EH (cell line): Measurements from ENCODE around the gene ACD.
A peak's percentile ranks its signal among the peaks of the same experiment; 100 is the strongest.

Experiments
- DNase-seq: peaks from one replicate; pipeline ENCODE4 v3.0.0-alpha.2; 2015; ENCODE audit warnings: low read depth

ACD gene

DNA sequence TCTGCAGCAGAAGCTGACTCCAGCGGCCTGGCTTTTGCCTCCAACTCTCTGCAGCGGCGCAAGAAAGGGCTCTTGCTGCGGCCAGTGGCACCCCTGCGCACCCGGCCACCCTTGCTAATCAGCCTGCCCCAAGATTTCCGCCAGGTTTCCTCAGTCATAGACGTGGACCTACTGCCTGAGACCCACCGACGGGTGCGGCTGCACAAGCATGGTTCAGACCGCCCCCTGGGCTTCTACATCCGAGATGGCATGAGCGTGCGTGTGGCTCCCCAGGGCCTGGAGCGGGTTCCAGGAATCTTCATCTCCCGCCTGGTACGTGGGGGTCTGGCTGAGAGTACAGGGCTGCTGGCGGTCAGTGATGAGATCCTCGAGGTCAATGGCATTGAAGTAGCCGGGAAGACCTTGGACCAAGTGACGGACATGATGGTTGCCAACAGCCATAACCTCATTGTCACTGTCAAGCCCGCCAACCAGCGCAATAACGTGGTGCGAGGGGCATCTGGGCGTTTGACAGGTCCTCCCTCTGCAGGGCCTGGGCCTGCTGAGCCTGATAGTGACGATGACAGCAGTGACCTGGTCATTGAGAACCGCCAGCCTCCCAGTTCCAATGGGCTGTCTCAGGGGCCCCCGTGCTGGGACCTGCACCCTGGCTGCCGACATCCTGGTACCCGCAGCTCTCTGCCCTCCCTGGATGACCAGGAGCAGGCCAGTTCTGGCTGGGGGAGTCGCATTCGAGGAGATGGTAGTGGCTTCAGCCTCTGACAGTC, 2.0 kb upstream of the ACD start:
- no peak for DNase-seq

GRCh38 chr16:67661101-67661761, 1.2 kb upstream of the ACD start:
- peak; percentile 64 for DNase-seq

DNA sequence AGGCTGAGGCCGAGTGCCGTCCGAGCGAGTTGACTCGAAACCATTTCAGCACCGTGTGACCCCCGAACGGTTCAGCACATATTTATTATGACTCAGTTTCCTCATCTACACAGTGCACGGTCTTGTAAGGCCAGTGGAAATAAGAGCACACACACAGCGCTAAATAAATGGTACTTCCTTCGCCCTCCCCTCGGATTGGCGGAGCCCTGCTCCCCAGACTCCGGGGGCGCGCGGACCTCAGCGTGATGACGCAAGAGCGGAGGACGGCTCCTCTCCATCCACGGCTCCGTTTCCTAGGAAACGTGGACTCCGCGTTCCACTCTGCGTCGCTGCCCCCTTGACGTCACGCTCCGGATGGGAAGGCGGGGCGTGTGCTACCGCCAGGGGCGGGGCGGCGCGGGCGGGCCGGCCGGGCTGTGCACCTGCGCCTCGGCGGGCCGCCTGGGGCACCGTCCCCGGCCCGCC, 536 bp upstream of the ACD start, which contains the start of gene PARD6A:
TSS of gene PARD6A (plus strand) at position 397 of the 465 bp plus-strand sequence. CDS start 79 bp downstream, outside the sequence.
- peak; percentile 97 for DNase-seq

DNA sequence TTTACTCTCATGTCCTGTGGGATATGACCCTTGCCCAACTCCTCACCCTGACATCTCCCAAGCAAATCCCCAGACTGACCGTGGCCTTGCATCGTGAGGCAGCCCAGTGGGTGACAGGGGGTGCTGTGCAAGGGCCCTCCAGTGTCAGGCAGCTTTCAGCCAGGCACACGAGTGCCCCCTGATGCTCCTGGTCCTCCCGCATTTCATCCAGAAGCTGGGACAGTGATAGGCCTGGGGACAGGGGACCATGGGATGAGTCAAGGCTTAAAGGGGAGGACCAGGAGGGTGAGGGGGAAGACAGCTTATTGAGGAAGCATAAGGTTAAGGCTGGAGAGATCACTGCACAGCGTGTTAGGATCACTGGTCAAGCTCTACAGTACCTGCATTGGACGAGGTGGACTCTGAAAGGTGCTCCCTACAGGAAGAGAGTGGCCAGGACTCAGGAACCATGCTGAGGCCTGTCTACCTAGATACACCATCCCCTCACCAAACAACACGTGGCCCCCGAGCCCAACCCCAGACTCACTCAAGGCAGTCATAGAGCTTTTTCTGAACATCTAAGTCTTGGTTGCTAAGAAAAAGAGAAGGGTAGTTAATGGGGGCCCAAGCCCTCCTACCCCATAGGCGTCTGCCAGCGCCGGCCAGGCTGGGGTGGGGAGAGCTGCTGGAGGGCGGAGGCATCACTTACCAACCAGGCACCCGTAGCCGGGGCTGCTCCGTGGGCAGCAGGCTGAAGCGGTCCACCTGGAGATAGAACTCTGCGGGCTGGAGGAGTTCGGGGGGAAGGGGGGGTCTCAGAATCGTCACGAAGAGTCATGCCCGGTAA, 998 bp downstream of the ACD start:
- no peak for DNase-seq

DNA sequence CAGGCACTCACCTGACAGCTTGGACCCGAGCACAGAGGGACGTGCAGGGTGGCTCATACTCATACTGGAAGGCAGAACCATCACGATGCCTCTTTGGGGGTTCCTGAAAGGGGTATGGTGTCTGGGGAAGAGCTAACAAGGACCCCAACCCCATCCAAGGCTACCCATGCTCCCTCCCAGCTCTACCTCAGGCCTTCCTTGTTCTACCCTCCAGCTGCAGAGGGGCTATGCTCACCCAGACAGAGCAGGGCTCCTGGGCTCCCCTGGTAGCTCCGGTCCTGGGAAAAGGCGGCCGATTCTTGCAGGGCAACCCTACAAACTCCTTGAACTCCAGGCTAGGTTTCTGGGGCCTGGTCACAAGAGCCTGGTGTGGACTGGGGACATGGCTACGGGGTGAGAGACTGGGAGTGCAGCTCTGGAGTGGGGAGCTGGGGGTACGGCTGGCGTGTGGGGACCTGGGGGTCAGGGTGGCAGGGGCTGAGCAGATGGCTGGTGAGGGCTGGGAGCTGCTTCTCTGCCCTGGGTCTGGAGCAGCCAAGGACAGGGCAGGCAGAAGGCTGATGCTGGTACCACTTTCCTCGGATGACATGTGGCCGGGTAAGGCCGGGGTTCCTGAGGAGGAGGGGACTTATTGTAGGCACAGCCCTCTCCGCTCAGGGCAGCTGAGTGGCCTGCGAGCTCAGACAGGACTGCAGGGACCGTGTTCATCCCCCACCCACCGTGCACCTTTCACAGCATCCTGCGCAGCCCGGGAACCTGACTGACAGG, 2.1 kb downstream of the ACD start:
- no peak for DNase-seq

- DNase-seq: no peak
Measured at GRCh38 chr16:67657017-67657608, 2.9 kb downstream of the ACD start.

DNA sequence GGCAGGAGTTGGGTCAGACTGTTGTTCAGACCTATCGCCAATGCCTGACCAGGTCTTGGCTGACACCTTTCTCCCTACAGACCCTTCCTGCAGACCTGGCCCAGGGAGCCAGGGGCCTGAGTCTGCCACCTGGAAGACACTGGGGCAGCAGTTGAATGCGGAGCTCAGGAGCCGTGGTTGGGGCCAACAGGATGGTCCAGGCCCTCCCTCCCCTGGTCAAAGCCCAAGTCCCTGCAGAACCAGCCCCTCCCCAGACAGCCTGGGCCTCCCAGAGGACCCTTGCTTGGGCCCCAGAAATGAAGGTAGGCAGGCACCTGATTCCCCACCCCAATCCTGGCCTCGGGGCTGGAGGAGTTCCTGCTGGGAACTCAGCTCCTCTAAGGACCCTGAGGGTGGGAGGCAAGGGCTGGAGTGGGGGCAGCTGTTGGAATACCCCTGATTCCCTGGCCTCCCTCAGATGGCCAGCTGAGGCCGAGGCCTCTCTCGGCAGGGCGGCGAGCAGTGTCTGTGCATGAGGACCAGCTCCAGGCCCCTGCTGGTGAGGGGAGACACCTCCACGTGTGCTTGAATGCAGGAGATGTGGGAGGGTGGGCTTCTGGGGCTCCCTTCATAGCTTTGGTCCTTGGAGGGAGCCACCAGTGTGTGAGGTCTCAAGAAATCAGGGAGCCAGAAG, 3.6 kb downstream of the ACD start:
- DNase-seq: no peak

DNA sequence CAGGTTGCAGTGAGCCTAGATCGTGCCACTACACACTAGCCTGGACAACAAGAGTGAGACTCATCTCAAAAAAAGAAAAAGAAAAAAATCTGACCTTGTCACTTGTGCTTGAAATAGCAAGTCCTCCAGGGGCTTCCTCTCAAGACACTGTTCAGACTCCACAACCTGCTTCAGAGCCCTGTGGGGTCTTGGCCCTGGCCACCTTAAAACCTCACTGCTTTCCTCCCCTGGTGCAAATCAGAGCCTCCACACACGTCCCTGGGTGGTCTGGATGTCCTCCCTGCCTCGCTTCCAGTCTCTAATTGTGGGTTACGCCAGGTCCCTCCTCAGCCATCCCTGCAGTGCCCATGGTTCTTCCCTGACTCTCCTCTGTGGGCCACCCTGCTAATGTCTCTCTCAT, 4.7 kb downstream of the ACD start:
- DNase-seq: no peak

- no peak for DNase-seq
Measured at GRCh38 chr16:67654403-67654911, 5.6 kb downstream of the ACD start.

DNA sequence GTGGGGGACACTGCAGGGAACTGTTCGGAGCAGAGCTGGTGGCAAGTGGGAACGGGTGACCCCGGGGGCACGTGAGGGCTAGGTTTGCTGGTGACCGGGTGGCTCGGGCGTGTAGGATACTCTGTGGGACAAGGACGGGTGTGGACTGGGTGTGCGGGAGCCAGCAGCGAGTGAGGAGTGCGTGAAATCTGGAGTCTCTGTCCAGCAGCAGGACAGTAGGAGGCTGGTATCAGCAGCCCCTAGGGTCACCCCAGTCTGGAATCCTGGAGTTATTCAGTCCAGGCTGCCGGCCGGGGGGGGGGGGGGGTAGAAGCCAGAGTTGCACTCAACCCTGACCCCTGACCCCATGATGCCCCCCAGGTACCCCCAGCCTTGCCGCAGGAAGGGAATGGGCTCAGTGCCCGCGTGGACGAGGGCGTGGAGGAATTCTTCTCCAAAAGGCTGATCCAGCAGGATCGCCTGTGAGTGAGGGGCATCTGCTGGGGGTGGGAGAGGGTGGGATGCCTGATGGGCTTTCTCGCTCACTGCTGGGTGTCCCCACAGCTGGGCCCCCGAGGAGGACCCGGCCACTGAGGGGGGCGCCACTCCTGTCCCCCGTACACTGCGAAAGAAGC, 6.2 kb downstream of the ACD start:
- DNase-seq: no peak

GRCh38 chr16:67653128-67653788, 6.8 kb downstream of the ACD start:
- DNase-seq: peak; percentile 39

DNA sequence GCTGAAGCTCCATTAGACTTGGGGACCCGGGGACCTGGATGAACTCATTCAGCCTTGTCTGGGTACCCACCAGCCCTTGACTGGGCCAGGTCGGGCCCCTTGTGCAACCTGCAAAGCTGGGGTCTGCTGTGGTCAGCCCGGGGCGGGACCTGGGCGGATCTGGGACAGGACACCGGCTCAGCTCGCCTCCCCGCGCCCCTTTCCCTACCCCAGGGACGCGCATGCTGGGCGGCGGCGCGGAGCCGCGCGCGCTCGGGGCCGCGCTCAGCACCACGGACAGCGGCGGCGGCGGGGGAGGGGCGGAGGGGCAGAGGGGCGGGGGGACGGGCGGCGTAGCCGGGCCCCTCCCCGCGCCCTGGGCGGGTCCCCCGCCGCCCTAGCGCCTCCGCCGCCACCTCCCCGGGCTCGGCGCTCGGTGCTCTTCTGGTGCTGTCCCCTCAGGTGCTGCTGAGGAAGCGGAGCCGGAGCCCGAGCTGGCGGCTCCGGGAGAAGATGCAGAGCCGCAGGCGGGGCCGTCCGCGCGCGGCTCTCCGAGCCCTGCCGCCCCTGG, 7.4 kb downstream of the ACD start:
- DNase-seq: peak; percentile 54

DNA sequence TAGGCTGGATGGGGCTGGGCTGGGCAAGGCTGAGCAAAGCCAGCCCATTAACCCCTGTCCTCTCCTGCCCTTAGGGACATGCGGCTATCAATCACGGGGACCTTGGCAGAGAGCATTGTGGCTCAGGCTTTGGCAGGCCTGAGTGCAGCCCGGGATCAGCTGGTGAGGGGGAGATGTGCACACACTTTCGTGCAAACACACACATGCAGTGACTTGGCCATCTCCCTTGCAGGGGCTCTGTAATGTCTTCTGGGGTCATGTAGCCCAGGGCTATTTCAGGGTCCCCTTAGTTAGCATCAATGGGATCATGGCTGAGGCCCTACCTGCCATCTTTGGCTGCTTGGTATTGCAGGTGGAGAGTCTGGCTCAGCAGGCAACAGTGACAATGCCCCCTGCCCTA, 8.2 kb downstream of the ACD start:
- DNase-seq: no peak

DNA sequence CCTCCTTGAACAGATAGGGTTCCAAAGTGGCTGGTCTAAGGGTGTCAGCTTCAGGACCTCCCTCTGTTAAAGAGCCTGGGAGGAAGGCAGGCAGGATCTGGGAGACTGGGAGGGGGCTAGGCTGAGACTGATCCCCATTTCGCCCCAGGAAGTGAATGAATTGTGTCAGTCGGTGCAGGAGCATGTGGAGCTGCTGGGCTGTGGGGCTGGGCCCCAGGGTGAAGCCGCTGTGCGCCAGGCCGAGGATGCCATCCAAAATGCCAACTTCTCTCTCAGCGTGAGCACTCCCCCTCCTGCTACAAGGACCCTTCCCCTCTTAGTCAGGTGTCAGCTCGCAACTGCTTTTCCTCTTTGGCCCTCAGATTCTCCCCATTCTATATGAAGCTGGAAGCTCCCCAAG, 9.0 kb downstream of the ACD start:
- no peak for DNase-seq

- DNase-seq: no peak
Measured at GRCh38 chr16:67650023-67650422, 10.0 kb downstream of the ACD start.

DNA sequence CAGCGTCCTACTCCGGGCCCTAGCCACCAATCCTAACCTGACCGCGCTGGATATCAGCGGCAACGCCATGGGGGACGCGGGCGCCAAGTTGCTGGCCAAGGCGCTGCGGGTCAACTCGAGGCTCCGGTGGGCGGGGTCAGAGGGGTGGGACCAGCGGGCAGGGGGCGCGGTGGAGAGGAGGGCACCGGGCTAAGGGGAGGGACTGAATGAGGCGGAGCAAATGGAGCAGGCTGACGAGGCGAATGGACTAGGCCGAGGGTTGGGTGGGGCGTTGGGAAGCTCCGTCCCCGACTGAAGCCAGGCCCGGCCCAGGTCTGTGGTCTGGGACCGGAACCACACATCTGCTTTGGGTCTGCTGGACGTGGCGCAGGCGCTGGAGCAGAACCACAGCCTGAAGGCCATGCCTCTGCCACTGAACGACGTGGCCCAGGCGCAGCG, 10.5 kb downstream of the ACD start:
- peak; percentile 52 for DNase-seq

DNA sequence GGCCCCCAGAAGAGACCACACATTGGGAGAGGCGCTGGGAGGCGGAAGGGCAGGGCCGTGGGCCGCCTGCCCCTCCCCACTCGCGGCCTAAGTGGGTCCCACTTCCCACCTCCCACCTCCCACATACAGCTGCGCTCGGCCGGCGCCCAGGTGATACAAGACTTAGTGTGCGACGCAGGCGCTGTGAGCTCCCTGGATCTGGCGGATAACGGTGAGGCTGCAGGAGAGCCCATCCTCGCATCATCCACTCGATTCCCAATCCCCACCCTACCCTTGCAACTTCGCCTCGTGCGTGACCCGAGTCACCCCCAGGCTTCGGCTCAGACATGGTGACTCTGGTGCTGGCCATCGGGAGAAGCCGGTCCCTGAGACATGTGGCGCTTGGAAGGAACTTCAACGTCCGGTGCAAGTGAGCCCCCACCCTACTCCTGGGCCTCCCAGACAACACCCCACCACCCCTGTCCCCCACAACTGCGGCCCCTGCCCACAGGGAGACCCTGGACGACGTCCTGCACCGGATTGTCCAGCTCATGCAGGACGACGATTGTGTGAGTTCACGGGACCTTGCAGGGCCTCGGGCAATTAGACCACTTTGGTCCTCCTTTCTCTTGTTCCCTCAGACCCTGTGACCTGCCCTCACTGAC, 11.2 kb downstream of the ACD start:
- DNase-seq: no peak

DNA sequence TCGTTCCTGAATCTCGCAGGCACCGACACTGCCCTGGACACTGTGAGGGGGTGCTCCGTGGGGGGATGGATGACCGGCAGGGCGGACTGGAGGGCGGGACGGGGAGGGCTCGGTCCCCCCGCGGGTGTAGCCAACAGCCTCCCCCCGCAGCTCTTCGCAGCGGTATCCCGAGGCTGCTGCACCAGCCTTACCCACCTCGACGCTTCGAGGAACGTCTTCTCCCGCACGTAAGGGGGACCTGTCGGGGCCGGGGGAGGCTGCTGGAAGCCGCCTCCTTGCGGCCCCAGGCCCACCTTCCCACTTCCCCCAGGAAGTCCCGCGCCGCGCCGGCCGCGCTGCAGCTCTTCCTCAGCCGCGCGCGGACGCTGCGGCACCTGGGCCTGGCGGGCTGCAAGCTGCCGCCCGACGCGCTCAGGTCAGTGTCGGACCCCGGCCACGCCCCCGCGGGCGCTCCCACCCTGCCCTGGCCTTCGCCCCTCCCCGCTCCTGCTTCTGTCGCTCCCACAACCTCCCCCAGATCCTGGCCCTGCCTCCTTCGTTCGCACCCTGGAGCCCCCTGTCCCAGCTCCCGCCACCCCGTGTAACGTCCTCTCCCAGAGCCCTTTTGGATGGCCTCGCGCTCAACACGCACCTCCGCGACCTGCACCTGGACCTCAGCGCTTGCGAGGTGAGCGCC, 11.8 kb downstream of the ACD start:
- DNase-seq: no peak
